Measurements from ENCODE around the gene GBP7. TPM values are rescaled to one million over a fixed set of nuclear protein-coding genes. Genes with fewer than 3 reads are reported as not detected.

The GBP7 gene
- total RNA-seq, 1 experiment from 2014 or later, result not detected

- no peak for DNase-seq (ENCODE audit: low read depth)
Observed at GRCh38 chr1:89121641-89122040, 54.2 kb downstream of the GBP7 start.

DNA sequence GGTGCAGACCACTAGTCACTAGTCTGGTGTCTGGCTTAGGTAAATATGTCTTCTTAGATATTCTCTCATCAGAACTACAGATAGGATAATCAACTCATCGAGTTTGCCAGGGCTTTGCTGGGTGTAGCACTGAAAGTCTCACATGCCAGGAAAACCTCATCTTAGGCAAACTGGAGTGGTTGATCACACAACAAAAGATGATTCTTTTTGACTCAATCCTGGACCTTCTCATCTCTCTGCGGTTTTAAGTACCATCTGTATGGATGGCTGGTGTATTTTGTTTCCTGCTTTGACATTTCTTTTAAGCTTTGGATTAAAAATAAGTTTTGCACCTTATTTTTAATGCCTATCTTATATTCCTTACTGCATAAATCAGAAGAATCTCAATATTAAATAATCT is 61.1 kb downstream of the GBP7 start:
- no peak for DNase-seq (ENCODE audit: low read depth)

- no peak for DNase-seq (ENCODE audit: low read depth)
Observed at GRCh38 chr1:89112871-89113613, 62.8 kb downstream of the GBP7 start.

DNA sequence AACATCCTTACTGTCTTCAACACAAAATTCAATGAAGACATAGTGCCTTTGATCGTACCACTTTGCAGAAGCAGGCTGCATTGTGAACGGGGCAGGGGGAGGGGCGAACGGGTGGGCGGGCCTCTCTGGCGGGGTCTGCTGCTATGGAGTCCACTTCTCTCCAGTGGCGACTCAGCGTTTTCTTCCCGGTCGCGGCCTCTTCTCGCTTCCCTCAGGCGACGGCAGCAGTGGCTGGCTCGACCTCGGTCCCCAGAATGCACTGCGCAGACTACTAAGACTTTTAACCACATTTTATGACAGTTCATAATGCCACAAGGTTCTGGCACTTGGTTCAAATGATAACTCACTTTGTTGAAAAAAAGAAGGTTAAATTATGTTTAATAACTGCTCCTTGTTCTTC is 71.1 kb downstream of the GBP7 start:
- no peak for DNase-seq (ENCODE audit: low read depth)

GRCh38 chr1:89104147-89104546 is 71.7 kb downstream of the GBP7 start:
- no peak for DNase-seq (ENCODE audit: low read depth)

DNA sequence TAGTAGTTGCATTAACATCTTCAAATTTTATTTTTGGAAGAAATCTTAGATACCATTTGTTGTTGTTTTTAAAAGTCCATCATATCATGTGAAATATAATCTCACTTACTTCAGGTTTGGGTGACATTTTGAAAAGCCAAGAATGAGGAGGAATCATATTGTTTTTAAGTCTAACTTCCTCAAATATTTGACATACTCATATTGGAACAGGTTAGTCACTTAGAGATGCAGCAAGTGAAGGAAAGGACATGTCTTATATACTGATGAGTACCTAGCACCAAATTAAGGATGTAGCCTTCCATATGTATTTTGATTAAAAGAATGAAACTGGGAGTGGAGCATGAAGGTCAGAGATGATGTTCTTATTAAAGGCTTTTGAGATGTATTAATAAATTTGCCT is 73.8 kb downstream of the GBP7 start:
- DNase-seq (ENCODE audit: low read depth), result no peak

- DNase-seq (ENCODE audit: low read depth), result no peak
Observed at GRCh38 chr1:89100412-89100811, 75.4 kb downstream of the GBP7 start.

DNA sequence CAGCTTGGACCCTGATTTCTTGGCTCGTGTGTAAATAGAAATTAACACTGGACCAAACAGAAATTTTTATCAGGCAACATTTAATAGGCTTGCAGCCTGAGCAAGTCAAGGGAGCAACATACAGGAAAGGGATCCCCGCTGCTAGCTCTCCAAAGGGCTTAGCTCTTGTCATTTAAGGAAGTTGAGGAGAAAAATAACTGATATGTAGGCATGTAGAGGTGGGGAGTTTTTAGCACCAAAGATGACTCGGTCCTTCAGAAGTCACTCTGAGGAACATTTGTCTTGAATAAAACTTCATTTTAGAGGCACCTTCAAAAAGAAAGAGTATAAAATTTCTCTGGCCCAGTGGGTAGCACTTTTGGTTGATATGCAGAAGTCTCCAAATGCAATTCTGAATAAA is 76.9 kb downstream of the GBP7 start:
- no peak for DNase-seq (ENCODE audit: low read depth)

DNA sequence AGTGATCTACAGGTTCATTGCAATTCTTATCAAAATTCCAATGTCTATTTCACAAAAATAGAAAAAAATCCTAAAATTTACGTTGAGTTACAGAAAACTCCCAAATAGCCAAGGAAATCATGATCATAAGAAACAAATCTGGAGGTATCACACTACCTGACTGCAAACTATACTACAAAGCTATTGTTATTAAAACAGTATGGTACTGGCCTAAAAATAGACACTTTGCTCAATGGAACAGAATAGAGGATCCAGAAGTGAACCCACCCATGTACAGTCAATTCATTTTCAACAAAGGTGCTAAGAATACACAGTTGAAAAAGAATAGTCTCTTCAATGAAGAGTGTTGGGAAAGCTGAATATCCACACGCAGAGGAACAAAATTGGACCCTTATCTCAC is 80.1 kb downstream of the GBP7 start:
- no peak for DNase-seq (ENCODE audit: low read depth)

GRCh38 chr1:89089962-89090361 is 85.8 kb downstream of the GBP7 start:
- peak; percentile 64 for DNase-seq (ENCODE audit: low read depth)

DNA sequence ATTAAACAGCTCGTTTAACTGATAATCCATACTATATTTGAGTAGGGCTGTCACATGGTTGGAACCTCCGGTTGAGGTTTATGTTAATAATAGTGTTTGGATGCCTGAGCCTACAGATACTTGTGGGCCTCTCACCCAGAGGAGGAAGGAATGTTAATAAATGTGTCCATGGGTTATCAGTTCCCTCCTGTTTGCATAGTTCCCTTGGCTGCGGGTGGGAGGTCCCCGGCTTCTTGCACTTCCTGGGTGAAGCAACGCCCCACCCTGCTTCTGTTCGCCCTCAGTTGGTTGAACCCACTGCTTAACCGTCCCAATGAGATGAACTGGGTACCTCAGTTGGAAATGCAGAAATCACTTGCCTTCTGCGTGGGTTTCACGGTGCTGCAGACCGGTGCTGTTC is 87.2 kb downstream of the GBP7 start:
- DNase-seq (ENCODE audit: low read depth), result peak; percentile 53

DNA sequence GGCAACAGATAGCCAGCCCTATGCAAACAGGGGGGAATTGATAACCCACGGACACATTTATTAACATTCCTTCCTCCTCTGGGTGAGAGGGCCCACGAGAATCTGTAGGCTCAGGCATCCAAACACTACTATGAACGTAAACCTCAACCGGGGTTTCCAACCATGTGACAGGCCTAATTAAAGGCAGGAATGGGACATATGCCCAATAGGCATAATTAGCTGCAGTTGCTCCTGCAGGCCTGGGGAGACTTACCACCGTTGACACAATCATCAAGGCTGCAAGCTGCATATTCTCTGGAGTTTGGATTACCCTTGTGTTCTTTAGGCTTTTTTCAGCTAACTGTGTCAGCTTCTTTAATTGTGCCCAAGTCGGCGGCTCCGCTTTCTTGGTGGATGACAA is 88.6 kb downstream of the GBP7 start:
- DNase-seq (ENCODE audit: low read depth), result no peak

- DNase-seq (ENCODE audit: low read depth), result no peak
Observed at GRCh38 chr1:89085781-89086180, 90.0 kb downstream of the GBP7 start.

Other genes starting within 250 kb of the GBP7 start
- 38.8 and 40.6 TPM in 2 replicates for gene KYAT3, start 183.4 kb downstream of the GBP7 start, total RNA-seq (2014; rRNA removed; shearing (Covaris generic))
- 17.1 and 17.5 TPM in 2 replicates for gene RBMXL1, start 183.4 kb downstream of the GBP7 start, total RNA-seq (2014; rRNA removed; shearing (Covaris generic))
- 61.8 and 75.8 TPM in 2 replicates for gene GBP3, start 153.1 kb downstream of the GBP7 start, total RNA-seq (2014; rRNA removed; shearing (Covaris generic))
- 58.0 and 66.7 TPM in 2 replicates for gene GBP1, start 110.8 kb downstream of the GBP7 start, total RNA-seq (2014; rRNA removed; shearing (Covaris generic))
- gene GBP2, start 49.9 kb downstream of the GBP7 start, total RNA-seq (2014; rRNA removed; shearing (Covaris generic)), result 28.6 and 37.1 TPM in 2 replicates
- 0.60 and 0.78 TPM in 2 replicates for gene GBP4, start 22.9 kb upstream of the GBP7 start, total RNA-seq (2014; rRNA removed; shearing (Covaris generic))
- gene GBP5, start 96.9 kb upstream of the GBP7 start, total RNA-seq (2014; rRNA removed; shearing (Covaris generic)), result not detected in 2 replicates
- gene GBP6, start 188.1 kb upstream of the GBP7 start, total RNA-seq (2014; rRNA removed; shearing (Covaris generic)), result not detected in 2 replicates